Frontal cortex (tissue), 4 donors: Measurements from ENCODE around the gene ABCA13. TPM values are rescaled to one million over a fixed set of nuclear protein-coding genes. Genes with fewer than 3 reads are reported as not detected.
"Not testable (repeated sequence)": the region's sequence is repeated elsewhere in the genome, so short reads cannot be mapped to it uniquely, and the experiment has no call there.

Experiments
- DNase-seq, 2 donors: peaks; one replicate each; pipeline ENCODE4 v3.0.0; 2012; ENCODE audit warnings: low spot score in 2 of 2
- FAIRE-seq: peaks from 2 replicates; lab custom pipeline; 2012; peaks lifted over from hg19 to GRCh38; lab: Jason Lieb, UNC
- total RNA-seq: library from RNA; depleted of rRNA; stranded (reverse); fragments of >200 nt; gene quantifications from one replicate; pipeline ENCODE4 v1.2.3, GENCODE V29; 2014
- donor health status: control.
- donor health status: control.
- donor health status: control.

ABCA13 gene
- total RNA-seq, 1 donor from 2014 or later = under 0.01 TPM

GRCh38 chr7:48170506-48170905, 752 bp upstream of the ABCA13 start:
- no peak for FAIRE-seq
- no peak for DNase-seq

- DNase-seq (no peak), FAIRE-seq (no peak)
These were observed 2.1 kb downstream of the ABCA13 start for GRCh38 chr7:48173313-48173712.

- FAIRE-seq (no peak), DNase-seq (no peak)
These were observed 2.6 kb downstream of the ABCA13 start for GRCh38 chr7:48173756-48174382.

- FAIRE-seq (no peak), DNase-seq (no peak)
These were observed 3.8 kb downstream of the ABCA13 start for GRCh38 chr7:48175019-48175418.

GRCh38 chr7:48176356-48176893, 5.2 kb downstream of the ABCA13 start:
- FAIRE-seq (no peak), DNase-seq (no peak)

- FAIRE-seq (no peak), DNase-seq (no peak)
These were observed 6.0 kb downstream of the ABCA13 start for GRCh38 chr7:48177271-48177670.

GRCh38 chr7:48179496-48180030, 8.3 kb downstream of the ABCA13 start:
- no peak for FAIRE-seq
- DNase-seq = no peak

- no peak for FAIRE-seq
- no peak for DNase-seq
These were observed 9.7 kb downstream of the ABCA13 start for GRCh38 chr7:48180981-48181380.

- FAIRE-seq (no peak), DNase-seq (no peak)
These were observed 11.6 kb downstream of the ABCA13 start for GRCh38 chr7:48182718-48183369.

GRCh38 chr7:48183370-48183743, 12.1 kb downstream of the ABCA13 start:
- FAIRE-seq (no peak), DNase-seq (no peak)

GRCh38 chr7:48183965-48184364, 12.7 kb downstream of the ABCA13 start:
- FAIRE-seq = no peak

GRCh38 chr7:48188776-48189520, 17.7 kb downstream of the ABCA13 start:
- no peak for DNase-seq
- FAIRE-seq = no peak

More at GRCh38 chr7:48183965-48184364, 12.7 kb downstream of the ABCA13 start:
- no peak for DNase-seq

GRCh38 chr7:48192996-48193395, 21.7 kb downstream of the ABCA13 start:
- FAIRE-seq = no peak
- DNase-seq = no peak

- DNase-seq (no peak), FAIRE-seq (no peak)
These were observed 22.2 kb downstream of the ABCA13 start for GRCh38 chr7:48193421-48193820.

- DNase-seq, FAIRE-seq: not testable (repeated sequence)
These were observed 29.8 kb downstream of the ABCA13 start for GRCh38 chr7:48200946-48201589.

- not testable (repeated sequence) for FAIRE-seq, DNase-seq
These were observed 31.7 kb downstream of the ABCA13 start for GRCh38 chr7:48202916-48203315.

GRCh38 chr7:48207155-48207675, 36.0 kb downstream of the ABCA13 start:
- no peak for DNase-seq
- no peak for FAIRE-seq

GRCh38 chr7:48209004-48209600, 37.8 kb downstream of the ABCA13 start:
- peak; percentile 31 for FAIRE-seq
- no peak for DNase-seq

GRCh38 chr7:48213226-48213625, 42.0 kb downstream of the ABCA13 start:
- FAIRE-seq (no peak), DNase-seq (no peak)
